GM19035 (cell line): ENCODE measurements around the gene CHST10.
"Not testable (repeated sequence)": the region's sequence is repeated elsewhere in the genome, so short reads cannot be mapped to it uniquely, and the experiment has no call there.

Experiments
- ATAC-seq: cut with Tn5 transposase; IDR thresholded peaks from one replicate; pipeline ENCODE4 v1.9.1; 2021; ENCODE audit not compliant: unreplicated experiment

CHST10 gene

DNA sequence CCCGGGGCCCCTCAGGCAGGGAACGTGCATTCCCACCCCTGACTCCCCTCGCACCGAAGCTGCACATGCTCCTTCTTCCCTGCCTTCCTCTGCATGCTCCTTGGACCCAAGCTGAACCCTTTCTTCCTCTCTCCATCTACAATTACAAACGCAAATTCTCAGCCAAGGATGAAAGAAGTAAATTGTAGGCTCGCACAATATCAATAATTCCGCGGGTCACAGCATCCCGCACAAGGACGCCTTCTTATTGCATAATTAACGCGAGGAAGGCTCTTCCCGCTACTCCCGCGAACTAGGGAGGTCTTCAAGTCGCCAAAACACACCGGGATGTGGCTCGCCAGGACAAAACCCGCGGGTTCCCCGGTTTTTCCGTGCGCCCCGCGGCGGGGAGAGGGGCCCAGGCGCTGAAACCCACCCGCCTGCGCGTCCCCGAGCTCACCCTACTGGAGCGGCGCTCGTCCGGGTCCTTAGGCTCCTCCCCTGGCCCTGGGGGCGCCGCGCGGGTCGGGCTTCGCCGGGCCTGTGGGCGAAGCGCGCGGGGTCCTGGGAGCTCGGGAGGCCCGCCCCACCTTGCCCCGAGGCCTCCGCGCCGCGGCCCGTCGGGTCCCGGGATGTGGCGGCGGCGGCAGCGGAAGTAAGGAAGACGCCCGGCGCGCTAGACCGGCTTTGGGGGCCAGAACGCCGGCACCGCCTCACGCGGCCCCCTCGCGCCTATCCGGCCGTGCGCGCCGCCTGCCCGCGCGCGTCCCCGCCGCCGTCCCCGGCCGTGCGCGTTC is at the start of gene CHST10:
CHST10 (minus strand) TSS at position 734 of the 776 bp plus-strand sequence. CDS start 10,993 bp downstream, outside the sequence.
- peak; percentile 90 for ATAC-seq

- no peak for ATAC-seq
These were observed 43.5 kb upstream of the CHST10 start for GRCh38 chr2:100460904-100461530.

DNA sequence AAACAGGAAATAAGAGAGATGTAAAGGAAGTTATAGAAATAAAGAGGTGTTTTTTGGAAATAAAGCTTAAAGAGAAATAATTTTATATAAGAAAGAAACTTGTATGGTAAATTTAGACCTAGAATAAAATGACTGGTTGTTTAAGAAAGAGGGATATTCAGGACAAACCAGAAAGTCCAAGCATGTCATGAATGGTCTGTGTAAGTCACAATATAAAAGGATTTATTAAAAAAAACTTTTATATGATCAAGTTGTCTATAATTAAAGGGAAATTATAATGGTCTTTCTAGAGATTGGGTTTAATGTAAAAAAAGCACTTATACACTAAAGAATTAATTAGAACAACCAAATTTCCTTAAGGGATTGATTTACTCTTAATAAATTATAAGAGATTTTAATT is 38.9 kb upstream of the CHST10 start:
- not testable (repeated sequence) for ATAC-seq

DNA sequence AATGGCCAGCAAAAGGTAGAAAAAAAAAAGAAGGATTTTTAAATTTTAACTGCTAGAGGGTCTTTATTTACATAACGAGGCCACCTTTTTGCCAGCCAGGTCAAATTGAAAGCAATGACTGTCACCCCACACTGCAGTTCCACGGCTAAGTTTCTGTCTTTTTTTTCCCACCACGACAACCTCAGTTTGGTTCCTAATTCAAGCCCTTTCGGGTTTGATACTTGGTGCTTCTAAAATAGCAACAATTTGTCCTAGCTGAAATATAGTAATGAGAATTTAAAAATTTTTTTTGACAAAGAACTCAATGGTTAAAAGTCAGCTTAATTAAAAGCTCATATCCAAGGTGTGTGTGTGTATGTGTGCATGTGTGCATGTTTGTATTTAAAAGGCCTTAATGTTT is 36.4 kb upstream of the CHST10 start:
- no peak for ATAC-seq

DNA sequence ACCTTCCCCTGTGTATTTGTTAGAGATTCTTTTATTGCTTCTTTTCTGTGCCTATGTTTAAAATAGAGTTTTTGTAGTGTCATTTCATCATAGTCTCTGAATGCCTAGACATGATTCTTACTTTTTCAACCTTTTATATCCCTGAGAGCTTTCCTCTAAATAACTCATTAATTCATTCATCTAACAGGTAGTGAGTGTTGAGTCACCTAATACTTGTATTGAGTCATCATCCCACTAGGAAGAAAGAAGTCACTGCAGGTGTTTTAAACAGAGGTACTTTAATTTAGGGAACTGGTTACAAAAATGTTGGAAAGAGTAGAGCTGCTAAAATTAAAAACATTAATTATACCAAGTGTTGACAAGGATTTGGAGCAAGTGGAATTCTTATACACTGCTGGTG is 34.3 kb upstream of the CHST10 start:
- ATAC-seq = no peak

DNA sequence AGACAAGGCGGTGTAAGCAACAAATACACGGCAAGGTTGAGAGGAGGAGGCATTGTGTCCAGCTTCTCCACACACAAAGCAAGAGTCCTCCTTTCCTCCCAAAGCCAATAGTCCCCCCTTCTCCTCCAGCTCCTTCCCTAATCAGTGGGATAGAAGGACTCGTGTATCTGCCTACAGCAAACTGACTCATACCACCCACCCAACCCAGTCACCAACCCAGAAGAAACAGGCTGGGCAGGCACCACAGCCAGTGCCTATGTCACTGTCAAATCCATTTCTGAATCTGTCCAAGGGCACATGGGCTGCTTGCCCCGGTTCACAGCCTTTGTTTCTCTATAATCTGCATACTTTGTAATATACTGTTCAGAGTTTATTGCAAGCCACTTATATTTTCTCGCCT is 33.6 kb upstream of the CHST10 start:
- no peak for ATAC-seq

DNA sequence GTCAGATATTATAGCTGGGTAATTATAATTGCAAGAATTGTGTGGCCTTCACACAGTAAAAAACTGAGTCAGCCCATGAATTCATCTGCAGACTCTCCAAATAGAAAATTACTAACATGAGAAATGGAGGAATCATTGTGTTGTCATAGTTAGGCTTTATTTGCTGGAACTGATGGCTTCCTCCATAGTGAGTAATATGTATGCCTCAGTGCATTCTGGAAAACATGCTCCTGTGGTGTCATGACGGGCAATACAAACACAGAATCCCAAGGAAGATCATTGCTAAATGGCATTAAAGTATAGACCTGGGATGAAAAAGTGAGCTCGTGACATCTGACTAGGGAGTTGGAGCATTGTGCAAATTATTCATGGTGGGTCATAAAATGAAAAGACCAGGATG is 29.2 kb upstream of the CHST10 start:
- no peak for ATAC-seq

GRCh38 chr2:100437751-100438150 is 20.3 kb upstream of the CHST10 start:
- no peak for ATAC-seq

GRCh38 chr2:100429726-100430125 is 12.3 kb upstream of the CHST10 start:
- no peak for ATAC-seq

GRCh38 chr2:100427627-100428258 is 10.3 kb upstream of the CHST10 start:
- no peak for ATAC-seq

GRCh38 chr2:100427111-100427510 is 9.6 kb upstream of the CHST10 start:
- no peak for ATAC-seq

DNA sequence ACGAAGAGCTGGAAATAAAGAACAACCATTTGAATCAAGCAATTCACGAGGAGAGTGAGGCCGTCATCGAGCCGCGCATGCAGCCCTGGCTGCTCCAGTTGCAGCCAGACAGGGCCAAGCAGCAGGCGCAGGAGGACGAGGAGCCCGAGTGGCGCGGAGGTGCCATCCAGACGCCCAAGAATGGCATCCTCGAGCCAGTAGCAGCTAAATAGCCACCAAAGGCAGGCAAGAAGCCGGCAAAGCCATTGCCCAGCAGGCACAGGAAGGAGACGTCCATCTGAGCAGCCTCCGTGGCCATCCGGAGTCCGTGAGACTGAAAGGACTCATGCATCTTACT is 8.9 kb upstream of the CHST10 start:
- ATAC-seq = no peak

GRCh38 chr2:100425573-100426383 is 8.3 kb upstream of the CHST10 start:
- no peak for ATAC-seq

GRCh38 chr2:100425107-100425506 is 7.6 kb upstream of the CHST10 start:
- no peak for ATAC-seq

- ATAC-seq = no peak
These were observed 6.9 kb upstream of the CHST10 start for GRCh38 chr2:100424277-100424875.

GRCh38 chr2:100423631-100424030 is 6.2 kb upstream of the CHST10 start:
- no peak for ATAC-seq

GRCh38 chr2:100422320-100423055 is 5.0 kb upstream of the CHST10 start:
- ATAC-seq = no peak

DNA sequence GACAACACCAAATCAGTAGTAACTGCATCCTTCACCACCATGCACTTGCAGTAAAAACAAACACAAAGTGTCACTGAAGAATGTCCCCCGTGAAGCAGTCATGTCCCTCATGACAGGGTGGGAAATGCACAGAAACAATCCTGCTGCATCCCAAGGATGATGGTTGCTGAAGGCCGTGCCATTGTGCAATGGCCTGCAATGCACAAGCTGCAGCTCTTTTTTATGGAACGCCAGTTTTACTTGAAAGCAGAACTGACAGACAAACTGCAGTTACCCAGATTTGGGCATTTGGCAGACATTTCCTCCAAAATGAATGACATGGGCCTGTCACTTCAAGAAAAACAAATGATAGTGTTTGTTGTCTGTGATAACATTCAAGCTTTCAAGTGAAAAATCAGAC is 2.4 kb upstream of the CHST10 start:
- ATAC-seq = no peak

DNA sequence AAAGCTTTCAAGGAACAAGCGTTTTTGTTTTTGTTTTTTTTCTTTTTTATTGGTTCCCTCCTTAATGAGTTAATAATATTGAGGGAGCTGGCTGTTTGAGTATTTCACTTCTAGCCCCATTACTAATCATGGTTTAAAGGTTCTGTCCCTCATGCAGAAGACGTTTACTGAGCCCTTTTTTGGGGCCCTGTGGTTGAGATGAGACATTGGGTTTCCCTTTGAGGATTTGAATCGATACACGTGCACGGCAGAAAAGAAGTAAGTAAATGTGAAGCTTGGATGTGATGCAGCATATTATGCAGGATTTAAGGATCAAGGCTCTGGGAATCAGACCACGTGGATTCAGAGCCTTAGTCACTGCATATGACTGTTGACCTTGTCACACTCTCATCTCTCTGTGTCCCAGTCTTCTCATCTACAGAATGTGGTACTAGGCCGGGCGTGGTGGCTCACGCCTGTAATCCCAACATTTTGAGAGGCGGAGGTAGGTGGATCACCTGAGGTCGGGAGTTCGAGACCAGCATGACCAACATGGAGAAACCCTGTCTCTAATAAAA is 1.0 kb upstream of the CHST10 start:
- ATAC-seq = no peak

GRCh38 chr2:100417711-100418124 is 250 bp upstream of the CHST10 start:
- ATAC-seq = no peak
